ENCODE measurements around the gene PKNOX2.
A peak's percentile ranks its signal among the peaks of the same experiment; 100 is the strongest.

PKNOX2 gene

DNA sequence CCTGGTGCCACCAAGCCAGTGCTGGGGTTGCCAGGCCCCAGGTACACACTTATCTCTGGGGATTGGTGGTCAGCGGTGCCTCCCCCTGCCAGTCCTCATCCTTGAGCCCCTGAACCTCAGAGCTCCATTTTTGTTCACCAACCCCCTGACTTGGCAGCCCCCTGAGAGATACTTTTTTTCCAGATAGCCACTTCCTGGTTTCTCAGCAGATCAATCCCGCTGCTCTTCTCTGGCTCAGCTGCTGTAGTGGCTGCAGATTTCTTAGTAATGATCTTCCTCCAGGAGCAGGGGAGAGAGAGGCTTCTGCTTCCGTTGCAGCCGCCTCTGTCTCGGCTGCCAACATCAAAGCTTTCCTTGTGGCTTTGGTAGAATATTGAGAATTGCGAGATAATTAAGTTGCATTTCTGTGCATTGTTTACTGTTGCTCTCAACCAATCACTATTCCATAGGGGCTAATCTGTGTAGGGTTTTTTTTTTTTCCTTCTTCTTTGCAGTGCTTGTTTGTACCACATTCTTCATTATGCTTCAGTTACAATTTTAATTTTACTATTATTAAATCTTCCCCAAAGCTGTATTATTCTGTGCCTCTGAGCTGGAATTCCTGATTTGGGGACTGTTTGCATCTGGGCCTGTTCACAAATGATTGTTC lies 92.1 kb downstream of the PKNOX2 start:
- no peak for DNase-seq (ENCODE audit: low read depth)
- TF ChIP-seq, protein P1, sequence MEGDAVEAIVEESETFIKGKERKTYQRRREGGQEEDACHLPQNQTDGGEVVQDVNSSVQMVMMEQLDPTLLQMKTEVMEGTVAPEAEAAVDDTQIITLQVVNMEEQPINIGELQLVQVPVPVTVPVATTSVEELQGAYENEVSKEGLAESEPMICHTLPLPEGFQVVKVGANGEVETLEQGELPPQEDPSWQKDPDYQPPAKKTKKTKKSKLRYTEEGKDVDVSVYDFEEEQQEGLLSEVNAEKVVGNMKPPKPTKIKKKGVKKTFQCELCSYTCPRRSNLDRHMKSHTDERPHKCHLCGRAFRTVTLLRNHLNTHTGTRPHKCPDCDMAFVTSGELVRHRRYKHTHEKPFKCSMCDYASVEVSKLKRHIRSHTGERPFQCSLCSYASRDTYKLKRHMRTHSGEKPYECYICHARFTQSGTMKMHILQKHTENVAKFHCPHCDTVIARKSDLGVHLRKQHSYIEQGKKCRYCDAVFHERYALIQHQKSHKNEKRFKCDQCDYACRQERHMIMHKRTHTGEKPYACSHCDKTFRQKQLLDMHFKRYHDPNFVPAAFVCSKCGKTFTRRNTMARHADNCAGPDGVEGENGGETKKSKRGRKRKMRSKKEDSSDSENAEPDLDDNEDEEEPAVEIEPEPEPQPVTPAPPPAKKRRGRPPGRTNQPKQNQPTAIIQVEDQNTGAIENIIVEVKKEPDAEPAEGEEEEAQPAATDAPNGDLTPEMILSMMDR (IDR thresholded peaks at IDR 0.05; ENCODE audit: control insufficient read depth, insufficient read depth, low read depth, low read length, missing control alignments): no peak
- no peak overlapping the region for H3K4me3 ChIP-seq (ENCODE audit: control insufficient read depth, low read depth, low read length)

DNA sequence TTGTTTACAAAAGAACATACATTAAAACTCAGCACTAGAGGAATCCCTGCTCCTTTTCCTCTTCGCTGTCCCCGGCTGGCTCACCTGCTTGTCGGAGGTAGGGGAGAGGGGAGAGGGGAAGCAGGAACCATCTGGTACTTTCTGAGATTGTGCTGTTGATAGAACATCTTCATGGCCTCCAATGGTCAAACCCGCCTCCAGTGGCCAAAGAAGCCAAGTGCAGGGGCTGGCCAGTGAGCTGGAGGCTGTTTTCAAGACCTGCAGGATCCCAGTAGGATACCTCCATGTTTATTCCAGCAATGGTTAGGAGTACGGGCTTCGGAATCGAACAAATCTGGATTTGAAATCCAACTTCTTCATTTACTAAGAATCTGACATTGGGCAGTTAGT lies 92.6 kb downstream of the PKNOX2 start:
- no peak overlapping the region for H3K4me3 ChIP-seq (ENCODE audit: control insufficient read depth, low read depth, low read length)
- TF ChIP-seq, protein P1 (IDR thresholded peaks at IDR 0.05; ENCODE audit: control insufficient read depth, insufficient read depth, low read depth, low read length, missing control alignments): peak; percentile 42
- no peak for DNase-seq (ENCODE audit: low read depth)

- TF ChIP-seq, protein P1 (IDR thresholded peaks at IDR 0.05; ENCODE audit: control insufficient read depth, insufficient read depth, low read depth, low read length, missing control alignments): no peak
- DNase-seq (ENCODE audit: low read depth): no peak
Measured at GRCh38 chr11:125257751-125258150, 93.2 kb downstream of the PKNOX2 start.

GRCh38 chr11:125258291-125259032 lies 93.9 kb downstream of the PKNOX2 start:
- DNase-seq (ENCODE audit: low read depth): no peak
- TF ChIP-seq, protein P1 (IDR thresholded peaks at IDR 0.05; ENCODE audit: control insufficient read depth, insufficient read depth, low read depth, low read length, missing control alignments): no peak
- H3K4me3 ChIP-seq (ENCODE audit: control insufficient read depth, low read depth, low read length): no peak overlapping the region

More at GRCh38 chr11:125257751-125258150, 93.2 kb downstream of the PKNOX2 start:
- H3K4me3 ChIP-seq (ENCODE audit: control insufficient read depth, low read depth, low read length): no peak overlapping the region

- TF ChIP-seq, protein P1 (IDR thresholded peaks at IDR 0.05; ENCODE audit: control insufficient read depth, insufficient read depth, low read depth, low read length, missing control alignments): no peak
- H3K4me3 ChIP-seq (ENCODE audit: control insufficient read depth, low read depth, low read length): no peak overlapping the region
- no peak for DNase-seq (ENCODE audit: low read depth)
Measured at GRCh38 chr11:125261588-125261987, 97.0 kb downstream of the PKNOX2 start.

GRCh38 chr11:125262194-125262829 lies 97.8 kb downstream of the PKNOX2 start:
- H3K4me3 ChIP-seq (ENCODE audit: control insufficient read depth, low read depth, low read length): no peak overlapping the region
- TF ChIP-seq, protein P1 (IDR thresholded peaks at IDR 0.05; ENCODE audit: control insufficient read depth, insufficient read depth, low read depth, low read length, missing control alignments): no peak
- no peak for DNase-seq (ENCODE audit: low read depth)
